ENCODE data around the gene GRID1. TPM values are rescaled to one million over a fixed set of nuclear protein-coding genes. Genes with fewer than 3 reads are reported as not detected.
"Not testable (repeated sequence)": the region's sequence is repeated elsewhere in the genome, so short reads cannot be mapped to it uniquely, and the experiment has no call there.

Gene GRID1
- total and polyA plus RNA-seq, 7 experiments from 2014 or later = not detected

- Mint-ChIP-seq H3K36me3 (no peaks in the 10 kb centered on the region), H3K4me3 (no peak overlapping the region), H3K27me3 (peaks cover 0 to 6% (median 0%) of the 10 kb centered on the region in 5 donors), H3K9me3 (no peaks in the 10 kb centered on the region), H3K27ac (no peak overlapping the region), H3K4me1 (no peaks in the 10 kb centered on the region)
- DNase-seq (no peak), ATAC-seq (no peak)
- ChIA-PET CTCF (no interaction called here), POLR2A (no interaction called here)
- Histone ChIP-seq H3K9me3 (ENCODE audit: control insufficient read depth in 2 of 3, low read length in 3 of 3) (no peaks in the 10 kb centered on the region), H3K36me3 (ENCODE audit: control insufficient read depth in 2 of 3, insufficient read depth in 3 of 3, low read length in 3 of 3) (no peaks in the 10 kb centered on the region), H3K4me3 (ENCODE audit: low read length) (no peak overlapping the region), H3K27me3 (ENCODE audit: control insufficient read depth in 2 of 2, insufficient read depth in 2 of 2, low read length in 2 of 2) (no peaks in the 10 kb centered on the region), H3K4me1 (ENCODE audit: control insufficient read depth in 2 of 2, insufficient read depth in 2 of 2, low read length in 2 of 2) (no peaks in the 10 kb centered on the region), H3K27ac (ENCODE audit: low read depth, low read length) (no peak overlapping the region)
- intact Hi-C loops (cut with micrococcal nuclease) = no loop called here
Measured at GRCh38 chr10:85720931-85721590, 645.5 kb downstream of the GRID1 start.

DNA sequence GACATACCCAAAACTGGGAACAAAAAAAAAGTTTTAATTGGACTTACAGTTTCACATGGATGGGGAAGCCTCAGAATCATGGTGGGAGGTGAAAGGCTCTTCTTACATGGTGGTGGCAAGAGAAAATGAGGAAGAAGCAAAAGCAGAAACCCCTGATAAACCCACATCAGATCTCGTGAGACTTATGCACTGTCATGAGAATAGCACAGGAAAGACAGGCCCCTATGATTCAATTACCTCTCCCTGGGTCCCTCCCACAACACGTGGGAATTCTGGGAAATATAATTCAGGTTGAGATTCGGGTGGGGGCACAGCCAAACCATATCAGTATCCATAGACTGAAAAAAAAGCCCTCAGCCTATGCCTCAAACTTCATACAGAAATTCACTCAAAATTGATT, 647.2 kb downstream of the GRID1 start:
- DNase-seq (no peak), ATAC-seq (no peak)
- Histone ChIP-seq H3K4me1 (ENCODE audit: control insufficient read depth in 2 of 2, insufficient read depth in 2 of 2, low read length in 2 of 2) (no peaks in the 10 kb centered on the region), H3K4me3 (ENCODE audit: low read length) (no peak overlapping the region), H3K27ac (ENCODE audit: low read depth, low read length) (no peak overlapping the region), H3K36me3 (ENCODE audit: control insufficient read depth in 2 of 3, insufficient read depth in 3 of 3, low read length in 3 of 3) (no peaks in the 10 kb centered on the region), H3K9me3 (ENCODE audit: control insufficient read depth in 2 of 3, low read length in 3 of 3) (no peaks in the 10 kb centered on the region), H3K27me3 (ENCODE audit: control insufficient read depth in 2 of 2, insufficient read depth in 2 of 2, low read length in 2 of 2) (no peaks in the 10 kb centered on the region)
- peaks cover 0 to 6% (median 0%) of the 10 kb centered on the region in 5 donors for H3K27me3 Mint-ChIP-seq
- POLR2A ChIA-PET = no interaction called here
- no peaks in the 10 kb centered on the region for H3K36me3 Mint-ChIP-seq
- H3K9me3 Mint-ChIP-seq = no peaks in the 10 kb centered on the region
- H3K4me3 Mint-ChIP-seq = no peak overlapping the region
- intact Hi-C loops (cut with micrococcal nuclease) = no loop called here
- no peak overlapping the region for H3K27ac Mint-ChIP-seq
- H3K4me1 Mint-ChIP-seq = no peaks in the 10 kb centered on the region
- CTCF ChIA-PET = no interaction called here

DNA sequence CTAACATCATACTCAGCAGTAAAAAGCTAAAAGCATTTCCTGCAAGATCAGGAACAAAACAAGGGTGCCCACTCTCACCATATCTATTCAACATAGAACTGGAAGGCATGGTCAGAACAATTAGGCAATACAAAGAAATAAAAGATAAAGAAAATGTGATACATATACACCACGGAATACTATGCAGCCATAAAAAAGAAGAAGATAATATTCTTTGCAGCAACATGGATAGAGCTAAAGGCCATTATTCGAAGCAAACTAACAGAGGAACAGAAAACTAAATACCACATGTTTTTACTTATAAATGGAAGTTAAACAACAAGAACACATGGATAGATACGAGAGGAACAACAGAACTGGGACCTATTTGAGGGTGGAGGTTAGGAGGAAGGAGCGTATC, 652.7 kb downstream of the GRID1 start:
- Histone ChIP-seq H3K9me3 (ENCODE audit: control insufficient read depth in 2 of 3, low read length in 3 of 3) (no peaks in the 10 kb centered on the region), H3K36me3 (ENCODE audit: control insufficient read depth in 2 of 3, insufficient read depth in 3 of 3, low read length in 3 of 3) (no peaks in the 10 kb centered on the region), H3K27me3 (ENCODE audit: control insufficient read depth in 2 of 2, insufficient read depth in 2 of 2, low read length in 2 of 2) (no peaks in the 10 kb centered on the region), H3K4me1 (ENCODE audit: control insufficient read depth in 2 of 2, insufficient read depth in 2 of 2, low read length in 2 of 2) (no peaks in the 10 kb centered on the region), H3K27ac (ENCODE audit: low read depth, low read length) (no peak overlapping the region), H3K4me3 (ENCODE audit: low read length) (no peak overlapping the region)
- CTCF ChIA-PET = no interaction called here
- peaks cover 0 to 17% (median 0%) of the 10 kb centered on the region in 11 donors for H3K9me3 Mint-ChIP-seq
- ATAC-seq = no peak
- no peaks in the 10 kb centered on the region for H3K36me3 Mint-ChIP-seq
- intact Hi-C loops (cut with micrococcal nuclease) = no loop called here
- no peak overlapping the region for H3K4me3 Mint-ChIP-seq
- POLR2A ChIA-PET = no interaction called here
- peaks cover 0 to 12% (median 5%) of the 10 kb centered on the region in 5 donors for H3K27me3 Mint-ChIP-seq
- no peak overlapping the region for H3K27ac Mint-ChIP-seq
- no peak for DNase-seq
- no peaks in the 10 kb centered on the region for H3K4me1 Mint-ChIP-seq

- Mint-ChIP-seq H3K36me3 (no peaks in the 10 kb centered on the region), H3K27ac (no peak overlapping the region), H3K4me3 (no peak overlapping the region), H3K9me3 (peaks cover 0 to 7% (median 0%) of the 10 kb centered on the region in 11 donors), H3K4me1 (peaks cover 0 to 2% (median 0%) of the 10 kb centered on the region in 7 donors), H3K27me3 (peaks cover 0 to 51% (median 32%) of the 10 kb centered on the region in 5 donors)
- Histone ChIP-seq H3K9me3 (ENCODE audit: control insufficient read depth in 2 of 3, low read length in 3 of 3) (no peaks in the 10 kb centered on the region), H3K27me3 (ENCODE audit: control insufficient read depth in 2 of 2, insufficient read depth in 2 of 2, low read length in 2 of 2) (no peaks in the 10 kb centered on the region), H3K4me1 (ENCODE audit: control insufficient read depth in 2 of 2, insufficient read depth in 2 of 2, low read length in 2 of 2) (no peaks in the 10 kb centered on the region), H3K4me3 (ENCODE audit: low read length) (no peak overlapping the region), H3K36me3 (ENCODE audit: control insufficient read depth in 2 of 3, insufficient read depth in 3 of 3, low read length in 3 of 3) (no peaks in the 10 kb centered on the region), H3K27ac (ENCODE audit: low read depth, low read length) (no peak overlapping the region)
- POLR2A ChIA-PET = no interaction called here
- DNase-seq = no peak
- CTCF ChIA-PET = no interaction called here
- no peak for ATAC-seq
- intact Hi-C loops (cut with micrococcal nuclease) = no loop called here
Measured at GRCh38 chr10:85702768-85703167, 663.8 kb downstream of the GRID1 start.

GRCh38 chr10:85699066-85699465, 667.5 kb downstream of the GRID1 start:
- H3K4me1 ChIP-seq (ENCODE audit: control insufficient read depth in 2 of 2, insufficient read depth in 2 of 2, low read length in 2 of 2); H3K27ac ChIP-seq (ENCODE audit: low read depth, low read length); H3K4me1 Mint-ChIP-seq; H3K36me3 Mint-ChIP-seq; H3K4me3 Mint-ChIP-seq; DNase-seq; H3K9me3 Mint-ChIP-seq; CTCF ChIA-PET; H3K4me3 ChIP-seq (ENCODE audit: low read length); H3K27ac Mint-ChIP-seq; ATAC-seq; POLR2A ChIA-PET; H3K27me3 ChIP-seq (ENCODE audit: control insufficient read depth in 2 of 2, insufficient read depth in 2 of 2, low read length in 2 of 2); intact Hi-C loops (cut with micrococcal nuclease); H3K36me3 ChIP-seq (ENCODE audit: control insufficient read depth in 2 of 3, insufficient read depth in 3 of 3, low read length in 3 of 3); H3K9me3 ChIP-seq (ENCODE audit: control insufficient read depth in 2 of 3, low read length in 3 of 3): not testable (repeated sequence)
- H3K27me3 Mint-ChIP-seq = peaks cover 4 to 49% (median 34%) of the 10 kb centered on the region in 5 donors

GRCh38 chr10:85696893-85697292, 669.7 kb downstream of the GRID1 start:
- Mint-ChIP-seq H3K27me3 (peaks cover 4 to 43% (median 26%) of the 10 kb centered on the region in 5 donors), H3K4me3 (no peak overlapping the region), H3K4me1 (no peaks in the 10 kb centered on the region), H3K9me3 (peaks cover 0 to 19% (median 9%) of the 10 kb centered on the region in 11 donors), H3K27ac (no peak overlapping the region), H3K36me3 (no peaks in the 10 kb centered on the region)
- POLR2A ChIA-PET = no interaction called here
- CTCF ChIA-PET = no interaction called here
- Histone ChIP-seq H3K4me3 (ENCODE audit: low read length) (no peak overlapping the region), H3K9me3 (ENCODE audit: control insufficient read depth in 2 of 3, low read length in 3 of 3) (no peaks in the 10 kb centered on the region), H3K4me1 (ENCODE audit: control insufficient read depth in 2 of 2, insufficient read depth in 2 of 2, low read length in 2 of 2) (no peaks in the 10 kb centered on the region), H3K27ac (ENCODE audit: low read depth, low read length) (no peak overlapping the region), H3K27me3 (ENCODE audit: control insufficient read depth in 2 of 2, insufficient read depth in 2 of 2, low read length in 2 of 2) (peaks cover 0 to 2% of the 10 kb centered on the region in 2 donors), H3K36me3 (ENCODE audit: control insufficient read depth in 2 of 3, insufficient read depth in 3 of 3, low read length in 3 of 3) (no peaks in the 10 kb centered on the region)
- ATAC-seq = no peak
- intact Hi-C loops (cut with micrococcal nuclease) = no loop called here
- no peak for DNase-seq

GRCh38 chr10:85682621-85683020, 684.0 kb downstream of the GRID1 start:
- H3K27me3 ChIP-seq (ENCODE audit: control insufficient read depth in 2 of 2, insufficient read depth in 2 of 2, low read length in 2 of 2) = peaks cover 0 to 4% of the 10 kb centered on the region in 2 donors
- ATAC-seq = no peak
- no peaks in the 10 kb centered on the region for H3K9me3 ChIP-seq (ENCODE audit: control insufficient read depth in 2 of 3, low read length in 3 of 3)
- no peak for DNase-seq
- no peaks in the 10 kb centered on the region for H3K36me3 Mint-ChIP-seq
- peaks cover 0 to 6% (median 0%) of the 10 kb centered on the region in 5 donors for H3K27me3 Mint-ChIP-seq
- no peak overlapping the region for H3K27ac ChIP-seq (ENCODE audit: low read depth, low read length)
- POLR2A ChIA-PET = no interaction called here
- no peaks in the 10 kb centered on the region for H3K4me1 ChIP-seq (ENCODE audit: control insufficient read depth in 2 of 2, insufficient read depth in 2 of 2, low read length in 2 of 2)
- peaks cover 0 to 5% (median 0%) of the 10 kb centered on the region in 11 donors for H3K9me3 Mint-ChIP-seq
- H3K27ac Mint-ChIP-seq = no peak overlapping the region
- H3K4me3 Mint-ChIP-seq = no peak overlapping the region
- no peaks in the 10 kb centered on the region for H3K36me3 ChIP-seq (ENCODE audit: control insufficient read depth in 2 of 3, insufficient read depth in 3 of 3, low read length in 3 of 3)
- CTCF ChIA-PET = no interaction called here
- H3K4me1 Mint-ChIP-seq = peaks cover 0 to 1% (median 0%) of the 10 kb centered on the region in 7 donors
- intact Hi-C loops (cut with micrococcal nuclease) = loop anchor here in 1 of 2 donors (10.0 kb wide), 1 partner anchor 118 kb away; no protein-coding TSS in a partner anchor
- H3K4me3 ChIP-seq (ENCODE audit: low read length) = no peak overlapping the region
